HG02870 (cell line): ENCODE measurements around the gene ZFP62.
A peak's percentile ranks its signal among the peaks of the same experiment; 100 is the strongest.

Experiments
- ATAC-seq: cut with Tn5 transposase; IDR thresholded peaks from one replicate; pipeline ENCODE4 v1.9.1; 2021; ENCODE audit warnings: mild to moderate bottlenecking, moderate library complexity; ENCODE audit not compliant: unreplicated experiment

ZFP62 gene

GRCh38 chr5:180869587-180869986 lies 8.5 kb upstream of the ZFP62 start:
- no peak for ATAC-seq

GRCh38 chr5:180868960-180869359 lies 7.9 kb upstream of the ZFP62 start:
- no peak for ATAC-seq

GRCh38 chr5:180866985-180867384 lies 5.9 kb upstream of the ZFP62 start:
- ATAC-seq, result no peak

- no peak for ATAC-seq
These were observed 5.1 kb upstream of the ZFP62 start for GRCh38 chr5:180865981-180866695.

- no peak for ATAC-seq
These were observed 1.6 kb upstream of the ZFP62 start for GRCh38 chr5:180862645-180863044.

- ATAC-seq, result peak; percentile 46
These were observed 696 bp downstream of the ZFP62 start for GRCh38 chr5:180860273-180860886.

GRCh38 chr5:180858586-180858985 lies 2.5 kb downstream of the ZFP62 start:
- ATAC-seq, result no peak

GRCh38 chr5:180853848-180854176 lies 7.3 kb downstream of the ZFP62 start:
- ATAC-seq, result no peak

GRCh38 chr5:180853121-180853847 lies 7.8 kb downstream of the ZFP62 start:
- ATAC-seq, result no peak

- ATAC-seq, result no peak
These were observed 8.6 kb downstream of the ZFP62 start for GRCh38 chr5:180852495-180852894.

- ATAC-seq, result no peak
These were observed 10.5 kb downstream of the ZFP62 start for GRCh38 chr5:180850434-180851078.

GRCh38 chr5:180849827-180850226 lies 11.2 kb downstream of the ZFP62 start:
- no peak for ATAC-seq

- no peak for ATAC-seq
These were observed 12.2 kb downstream of the ZFP62 start for GRCh38 chr5:180848878-180849277.

- no peak for ATAC-seq
These were observed 12.8 kb downstream of the ZFP62 start for GRCh38 chr5:180848265-180848664.

GRCh38 chr5:180847026-180847425 lies 14.1 kb downstream of the ZFP62 start:
- ATAC-seq, result no peak

- no peak for ATAC-seq
These were observed 16.2 kb downstream of the ZFP62 start for GRCh38 chr5:180844858-180845257.

GRCh38 chr5:180844432-180844831 lies 16.6 kb downstream of the ZFP62 start:
- no peak for ATAC-seq

- no peak for ATAC-seq
These were observed 21.1 kb downstream of the ZFP62 start for GRCh38 chr5:180839935-180840334.

- no peak for ATAC-seq
These were observed 21.8 kb downstream of the ZFP62 start for GRCh38 chr5:180839227-180839626.

- no peak for ATAC-seq
These were observed 23.6 kb downstream of the ZFP62 start for GRCh38 chr5:180837478-180837877.

GRCh38 chr5:180832638-180833068 lies 28.4 kb downstream of the ZFP62 start:
- peak; percentile 47 for ATAC-seq
